Activated CD4-positive, alpha-beta T cell treated with anti-CD3 and anti-CD28 coated beads, Interleukin-10, Interleukin-2, amounts not matched to agents 100 ng/mL and 50 ng/mL, durations not matched to agents 16 hours and 8 hours (primary cell): ENCODE data around the gene DIP2C.

Source experiments
- DNase-seq: peaks from one replicate; pipeline ENCODE4 v3.0.0-alpha.2; 2020

The DIP2C gene

GRCh38 chr10:507908-508444 lies 181.5 kb downstream of the DIP2C start:
- DNase-seq, result no peak

- no peak for DNase-seq
Observed at GRCh38 chr10:507355-507699, 182.1 kb downstream of the DIP2C start.

- DNase-seq, result no peak
Observed at GRCh38 chr10:506451-507354, 182.8 kb downstream of the DIP2C start.

- no peak for DNase-seq
Observed at GRCh38 chr10:505419-505818, 184.0 kb downstream of the DIP2C start.

- no peak for DNase-seq
Observed at GRCh38 chr10:504806-505205, 184.7 kb downstream of the DIP2C start.

GRCh38 chr10:504121-504611 lies 185.3 kb downstream of the DIP2C start:
- no peak for DNase-seq

GRCh38 chr10:501596-501995 lies 187.9 kb downstream of the DIP2C start:
- DNase-seq, result no peak

GRCh38 chr10:500876-501275 lies 188.6 kb downstream of the DIP2C start:
- no peak for DNase-seq

GRCh38 chr10:499991-500390 lies 189.5 kb downstream of the DIP2C start:
- no peak for DNase-seq

GRCh38 chr10:498760-499435 lies 190.6 kb downstream of the DIP2C start:
- no peak for DNase-seq

- no peak for DNase-seq
Observed at GRCh38 chr10:497898-498451, 191.5 kb downstream of the DIP2C start.

- DNase-seq, result no peak
Observed at GRCh38 chr10:497289-497688, 192.2 kb downstream of the DIP2C start.

GRCh38 chr10:494556-494955 lies 194.9 kb downstream of the DIP2C start:
- no peak for DNase-seq

GRCh38 chr10:494149-494542 lies 195.3 kb downstream of the DIP2C start:
- DNase-seq, result no peak

GRCh38 chr10:493391-494148 lies 195.9 kb downstream of the DIP2C start:
- no peak for DNase-seq

GRCh38 chr10:492836-493235 lies 196.6 kb downstream of the DIP2C start:
- DNase-seq, result no peak

GRCh38 chr10:491667-492424 lies 197.6 kb downstream of the DIP2C start:
- no peak for DNase-seq

- no peak for DNase-seq
Observed at GRCh38 chr10:490891-491571, 198.4 kb downstream of the DIP2C start.

- DNase-seq, result no peak
Observed at GRCh38 chr10:490256-490655, 199.2 kb downstream of the DIP2C start.

GRCh38 chr10:489330-489729 lies 200.1 kb downstream of the DIP2C start:
- DNase-seq, result no peak

- DNase-seq, result no peak
Observed at GRCh38 chr10:488933-489215, 200.6 kb downstream of the DIP2C start.
